Measurements from ENCODE around the gene PIK3IP1.
A peak's percentile ranks its signal among the peaks of the same experiment; 100 is the strongest.
"Not testable (repeated sequence)": the region's sequence is repeated elsewhere in the genome, so short reads cannot be mapped to it uniquely, and the experiment has no call there.

The PIK3IP1 gene

DNA sequence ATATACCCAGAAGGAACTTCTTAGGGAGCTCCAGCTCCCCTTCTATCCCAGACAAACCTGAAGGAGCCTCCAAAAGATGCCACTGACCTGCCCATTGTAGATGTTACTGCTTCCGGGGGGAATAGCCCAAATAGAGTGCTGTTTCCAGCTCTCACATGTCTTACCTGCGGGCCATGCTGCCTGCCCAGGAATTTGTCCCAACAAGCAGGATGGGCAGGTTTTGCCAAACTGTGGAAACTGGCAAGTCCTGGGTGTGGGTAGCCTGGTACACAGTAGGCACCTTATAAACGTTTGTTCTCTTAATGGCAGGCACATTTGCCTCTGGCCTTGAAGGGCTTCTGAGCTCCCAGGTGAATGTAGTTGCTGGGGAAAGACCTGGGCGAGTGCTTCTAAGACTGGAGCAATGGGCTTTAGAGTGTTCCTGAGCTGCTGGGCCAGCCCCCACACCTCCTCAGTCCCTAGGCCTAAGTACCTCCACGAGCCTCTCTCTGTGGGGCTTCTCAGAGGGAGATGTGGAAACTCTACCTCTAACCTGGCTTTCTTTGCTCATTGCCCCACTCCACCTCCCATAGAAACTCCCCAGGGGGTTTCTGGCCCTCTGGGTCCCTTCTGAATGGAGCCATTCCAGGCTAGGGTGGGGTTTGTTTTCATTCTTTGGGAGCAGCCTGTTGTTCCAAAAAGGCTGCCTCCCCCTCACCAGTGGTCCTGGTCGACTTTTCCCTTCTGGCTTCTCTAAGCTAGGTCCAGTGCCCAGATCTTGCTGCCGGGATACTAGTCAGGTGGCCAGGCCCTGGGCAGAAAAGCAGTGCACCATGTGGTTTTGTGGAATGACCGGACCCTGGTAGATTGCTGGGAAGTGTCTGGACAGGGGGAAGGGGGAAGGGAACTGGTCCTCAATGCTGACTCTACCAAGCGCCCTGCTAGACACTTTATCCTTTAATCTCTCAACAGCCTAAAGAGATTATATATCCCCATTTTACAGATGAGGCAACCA, 43.0 kb downstream of the PIK3IP1 start:
- no peak for DNase-seq (ENCODE audit: low read depth)

DNA sequence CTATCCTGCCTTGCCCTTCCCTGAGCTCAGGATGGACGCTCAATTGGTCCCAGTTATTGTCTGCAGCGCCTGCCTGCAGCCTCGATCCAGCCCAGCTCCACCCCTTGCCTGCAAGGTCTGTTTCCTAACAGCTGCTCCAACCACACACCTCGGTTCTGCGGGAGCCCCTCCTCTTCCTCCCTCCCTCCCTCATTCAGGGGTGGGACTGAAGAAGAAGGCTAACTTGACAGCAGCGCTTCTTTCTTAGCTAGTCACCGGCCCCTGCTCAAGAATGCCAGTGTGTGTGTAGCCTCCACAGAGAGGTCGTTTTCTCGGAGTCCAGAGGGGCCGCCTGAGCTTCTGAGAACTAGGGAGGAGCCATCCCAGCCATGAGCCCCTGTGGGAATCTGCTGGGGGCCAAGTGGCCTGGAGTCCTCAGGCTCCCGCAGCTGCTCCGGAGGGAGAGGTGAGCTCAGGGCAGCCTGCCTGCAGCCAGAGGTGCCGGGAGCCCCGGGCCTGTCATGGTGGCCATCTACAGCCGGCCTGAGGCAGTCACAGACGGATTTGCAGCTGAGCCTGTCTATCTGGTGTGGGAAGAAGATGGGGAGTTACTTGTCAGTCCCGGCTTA, 44.0 kb downstream of the PIK3IP1 start:
- peak; percentile 62 for DNase-seq (ENCODE audit: low read depth)

DNA sequence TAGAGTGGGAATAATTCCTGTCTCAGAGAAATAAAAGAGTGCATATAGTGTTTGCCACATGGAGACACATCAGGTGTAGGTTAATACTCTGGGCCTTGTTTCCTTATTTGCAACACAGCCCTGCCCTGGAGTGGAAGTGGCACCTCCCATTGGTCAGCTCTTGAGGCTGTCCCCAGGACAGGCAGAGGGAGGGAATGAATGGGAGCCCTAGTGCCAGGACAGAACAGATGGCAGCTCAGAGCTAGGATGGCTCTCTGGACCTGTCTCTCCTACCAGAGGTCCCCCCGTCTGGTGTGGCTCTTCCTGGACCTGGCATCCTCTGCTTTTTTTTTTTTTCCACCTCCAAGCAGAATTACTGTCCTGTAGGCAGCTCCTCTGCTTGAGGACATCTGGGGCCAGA, 44.6 kb downstream of the PIK3IP1 start:
- no peak for DNase-seq (ENCODE audit: low read depth)

GRCh38 chr22:31246687-31247086, 45.6 kb downstream of the PIK3IP1 start:
- DNase-seq (ENCODE audit: low read depth): no peak

- not testable (repeated sequence) for DNase-seq (ENCODE audit: low read depth)
Observed at GRCh38 chr22:31245998-31246397, 46.3 kb downstream of the PIK3IP1 start.

DNA sequence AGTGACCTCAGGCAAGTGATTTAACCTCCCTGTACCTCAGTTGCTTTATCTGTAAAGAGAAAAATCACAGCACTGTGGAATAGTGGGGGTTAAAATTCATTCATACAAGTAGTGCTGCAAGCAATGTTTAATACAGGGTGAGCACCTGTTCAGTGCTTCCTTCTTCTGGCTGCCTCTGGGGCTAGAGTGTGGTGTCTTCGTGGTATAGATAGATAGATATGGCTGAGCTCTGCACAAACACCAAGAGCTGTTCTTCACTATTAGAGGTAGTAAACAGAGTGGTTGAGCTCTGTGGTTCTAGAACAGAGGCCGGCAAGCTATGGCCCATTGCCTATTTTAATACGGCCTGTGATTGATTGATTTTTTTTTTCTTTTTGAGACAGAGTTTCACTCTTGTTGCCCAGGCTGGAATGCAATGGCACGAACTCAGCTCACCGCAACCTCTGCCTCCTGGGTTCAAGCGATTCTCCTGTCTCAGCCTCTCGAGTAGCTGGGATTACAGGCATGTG, 47.3 kb downstream of the PIK3IP1 start:
- DNase-seq (ENCODE audit: low read depth): no peak

DNA sequence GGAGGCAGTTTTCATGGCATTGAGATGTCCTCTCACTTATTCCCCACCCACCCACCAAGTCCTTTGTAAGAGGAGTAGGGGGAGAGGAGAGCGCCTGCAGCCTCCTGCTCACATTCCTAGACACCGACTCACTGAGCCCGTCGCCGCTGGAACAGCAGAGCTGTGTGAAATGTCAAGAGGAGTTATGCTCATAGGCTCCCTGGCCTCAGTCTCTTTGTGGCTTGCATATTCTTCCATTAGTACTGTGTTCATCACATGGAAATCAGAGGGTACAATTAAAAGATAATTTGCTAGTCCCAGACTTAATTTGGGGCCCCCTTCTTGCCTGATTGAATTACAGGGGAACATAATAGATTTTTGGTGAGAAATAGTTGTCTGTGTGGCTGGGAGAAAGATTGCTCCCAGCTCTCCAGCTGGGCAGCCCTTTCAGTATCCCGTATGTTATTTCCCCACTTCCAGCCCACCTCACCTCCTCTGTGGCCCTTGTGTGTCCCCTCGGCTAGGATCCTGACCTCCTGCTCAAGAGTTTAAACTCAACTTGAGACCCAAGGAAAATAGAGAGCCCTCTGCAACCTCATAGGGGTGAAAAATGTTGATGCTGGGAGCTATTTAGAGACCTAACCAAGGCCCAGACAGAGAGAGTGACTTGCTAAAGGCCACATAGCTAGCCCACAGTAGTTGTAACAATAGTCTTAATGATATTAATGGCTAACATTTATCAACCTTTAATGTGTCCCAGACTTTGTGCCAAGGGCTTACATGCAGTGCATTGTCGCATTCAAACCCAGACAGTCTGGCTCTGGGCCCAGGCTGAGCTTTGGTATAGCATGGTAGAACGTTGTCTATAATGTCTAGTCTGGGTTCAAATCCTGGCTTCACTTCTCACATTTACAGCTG, 48.0 kb downstream of the PIK3IP1 start:
- DNase-seq (ENCODE audit: low read depth): no peak

- DNase-seq (ENCODE audit: low read depth): no peak
Observed at GRCh38 chr22:31243339-31244045, 48.8 kb downstream of the PIK3IP1 start.

- no peak for DNase-seq (ENCODE audit: low read depth)
Observed at GRCh38 chr22:31241936-31242335, 50.4 kb downstream of the PIK3IP1 start.

GRCh38 chr22:31241200-31241599, 51.1 kb downstream of the PIK3IP1 start:
- no peak for DNase-seq (ENCODE audit: low read depth)

- DNase-seq (ENCODE audit: low read depth): no peak
Observed at GRCh38 chr22:31239771-31240370, 52.4 kb downstream of the PIK3IP1 start.

DNA sequence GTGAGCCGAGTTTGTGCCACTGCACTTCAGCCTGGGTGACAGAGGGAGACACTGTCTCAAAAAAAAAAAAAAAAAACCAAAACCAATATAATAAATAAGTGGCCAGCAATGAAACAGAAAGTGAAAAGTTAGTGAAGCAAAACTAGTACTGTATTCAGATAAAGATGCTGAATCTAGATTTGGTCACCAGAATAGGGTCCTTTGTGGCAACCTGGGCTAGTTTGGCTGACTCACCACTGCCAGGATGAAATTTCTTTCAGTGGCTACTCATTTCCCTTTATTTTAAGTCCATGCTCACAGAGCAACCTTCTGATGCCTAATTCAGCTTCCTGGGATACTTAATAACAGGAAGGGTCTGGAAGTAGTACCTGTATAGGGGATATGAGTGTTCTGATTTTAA, 54.2 kb downstream of the PIK3IP1 start:
- DNase-seq (ENCODE audit: low read depth): no peak

DNA sequence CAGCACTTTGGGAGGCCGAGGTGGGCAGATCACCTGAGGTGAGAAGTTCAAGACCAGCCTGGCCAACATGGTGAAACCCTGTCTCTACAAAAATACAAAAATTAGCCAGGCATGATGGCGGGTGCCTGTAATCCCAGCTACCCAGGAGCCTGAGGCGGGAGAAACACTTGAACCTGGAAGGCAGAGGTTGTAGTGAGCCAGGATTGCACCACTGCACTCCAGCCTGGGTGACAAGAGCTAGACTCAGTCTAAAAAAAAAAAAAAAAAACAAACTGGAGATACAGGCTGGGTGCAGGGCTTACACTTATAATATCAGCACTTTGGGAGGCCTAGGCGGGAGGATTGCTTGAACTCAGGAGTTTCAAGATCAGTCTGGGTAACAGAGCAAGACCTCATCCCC, 56.2 kb downstream of the PIK3IP1 start:
- not testable (repeated sequence) for DNase-seq (ENCODE audit: low read depth)

DNA sequence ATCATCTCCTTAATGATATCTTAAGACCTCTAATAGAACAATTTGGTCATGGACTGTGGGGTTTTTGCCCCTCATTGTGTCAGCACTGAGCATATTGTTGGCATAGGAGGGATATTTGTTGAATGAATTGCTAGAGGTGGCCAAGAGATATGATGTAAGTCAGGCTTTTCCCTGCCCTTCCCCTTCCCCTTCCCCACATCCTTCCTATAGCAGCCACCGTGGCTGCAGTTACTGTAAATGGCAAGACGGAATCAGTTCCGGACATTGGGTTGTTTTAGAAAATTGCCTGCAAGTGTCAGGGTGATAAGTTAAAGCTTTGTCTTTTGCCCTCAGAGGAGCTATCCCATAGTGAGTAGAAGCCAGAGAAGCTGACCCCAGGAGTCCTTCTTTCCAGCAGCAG, 57.2 kb downstream of the PIK3IP1 start:
- DNase-seq (ENCODE audit: low read depth): no peak

GRCh38 chr22:31233001-31233400, 59.3 kb downstream of the PIK3IP1 start:
- DNase-seq (ENCODE audit: low read depth): no peak
